GM10248 (cell line): Measurements from ENCODE around the gene DNMT3A.

Experiments used
- CTCF ChIA-PET: fragments of 300-600 bp; sonication (Branson Sonifier 250); formaldehyde crosslinking; extraction: SDS; loops from one replicate; lab custom pipeline; 2021; ENCODE audit warnings: antibody characterized with exemption; lab: Yijun Ruan, JAX
- POLR2A ChIA-PET: fragments of 350-650 bp; sonication (Branson Sonifier 250); formaldehyde crosslinking; extraction: SDS; loops from one replicate; lab custom pipeline; 2020; ENCODE audit warnings: antibody characterized with exemption; lab: Yijun Ruan, JAX
- DNase-seq: peaks from one replicate; pipeline ENCODE4 v3.0.0; 2012; ENCODE audit errors: extremely low spot score
- TF ChIP-seq, protein P1 (sequence below): IDR thresholded peaks from 2 replicates; pipeline ENCODE4 v1.5.1; 2012; ENCODE audit warnings: mild to moderate bottlenecking, low read depth; ENCODE audit errors: extremely low read depth, missing control alignments, control extremely low read depth

Gene DNMT3A

DNA sequence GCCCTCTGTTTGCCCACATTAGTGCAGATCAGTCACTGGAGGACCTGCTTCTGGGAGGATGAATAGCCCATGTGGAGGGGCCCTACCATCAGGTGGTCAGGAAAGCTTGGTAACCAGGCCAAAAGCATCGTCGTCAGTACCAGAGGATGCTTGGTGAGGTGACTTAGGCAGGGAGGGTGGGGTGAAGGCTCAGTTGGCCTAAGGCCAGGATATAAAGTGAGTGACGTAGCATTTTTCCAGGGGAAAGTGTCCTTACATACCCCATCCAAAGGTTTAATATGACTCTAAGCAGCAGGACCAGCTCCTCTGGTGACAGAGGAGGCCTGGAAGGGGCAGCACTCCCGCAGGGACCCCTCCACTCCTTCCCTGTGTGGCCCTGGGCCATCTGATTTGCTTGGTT is 27.7 kb upstream of the DNMT3A start:
- ChIA-PET CTCF (interaction anchor here (1.0 to 1.4 kb wide), 3 partner anchors 17 to 38 kb away, joined by 3 to 5 read pairs (median 3); no protein-coding TSS in a partner anchor), POLR2A (no interaction called here)
- DNase-seq = no peak
- TF ChIP-seq, protein P1, sequence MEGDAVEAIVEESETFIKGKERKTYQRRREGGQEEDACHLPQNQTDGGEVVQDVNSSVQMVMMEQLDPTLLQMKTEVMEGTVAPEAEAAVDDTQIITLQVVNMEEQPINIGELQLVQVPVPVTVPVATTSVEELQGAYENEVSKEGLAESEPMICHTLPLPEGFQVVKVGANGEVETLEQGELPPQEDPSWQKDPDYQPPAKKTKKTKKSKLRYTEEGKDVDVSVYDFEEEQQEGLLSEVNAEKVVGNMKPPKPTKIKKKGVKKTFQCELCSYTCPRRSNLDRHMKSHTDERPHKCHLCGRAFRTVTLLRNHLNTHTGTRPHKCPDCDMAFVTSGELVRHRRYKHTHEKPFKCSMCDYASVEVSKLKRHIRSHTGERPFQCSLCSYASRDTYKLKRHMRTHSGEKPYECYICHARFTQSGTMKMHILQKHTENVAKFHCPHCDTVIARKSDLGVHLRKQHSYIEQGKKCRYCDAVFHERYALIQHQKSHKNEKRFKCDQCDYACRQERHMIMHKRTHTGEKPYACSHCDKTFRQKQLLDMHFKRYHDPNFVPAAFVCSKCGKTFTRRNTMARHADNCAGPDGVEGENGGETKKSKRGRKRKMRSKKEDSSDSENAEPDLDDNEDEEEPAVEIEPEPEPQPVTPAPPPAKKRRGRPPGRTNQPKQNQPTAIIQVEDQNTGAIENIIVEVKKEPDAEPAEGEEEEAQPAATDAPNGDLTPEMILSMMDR = no peak

DNA sequence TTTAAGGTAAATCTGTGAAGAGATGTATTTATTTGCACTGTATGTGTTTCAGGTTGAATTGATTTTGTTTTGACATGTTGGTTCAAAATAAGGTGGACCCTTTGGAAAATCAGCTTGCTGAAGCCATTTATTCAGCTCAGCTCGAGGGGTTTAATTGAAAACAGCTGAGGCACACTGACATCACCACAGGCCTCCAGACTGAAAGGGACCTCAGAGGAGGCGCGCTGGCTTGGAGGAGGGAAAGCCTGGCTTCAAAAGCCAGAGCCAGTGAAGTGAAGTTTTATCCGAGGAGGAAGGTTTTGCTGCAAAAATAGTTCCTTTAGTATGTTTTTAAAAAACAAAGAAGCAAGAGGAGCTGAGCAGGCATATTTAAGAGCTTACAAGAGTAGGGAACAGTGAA is 26.9 kb upstream of the DNMT3A start:
- no peak for DNase-seq
- TF ChIP-seq, protein P1 = no peak
- ChIA-PET CTCF (interaction anchor here (1.1 to 5.2 kb wide), 4 partner anchors 9 to 132 kb away, joined by 3 to 70 read pairs (median 4); no protein-coding TSS in a partner anchor), POLR2A (no interaction called here)

DNA sequence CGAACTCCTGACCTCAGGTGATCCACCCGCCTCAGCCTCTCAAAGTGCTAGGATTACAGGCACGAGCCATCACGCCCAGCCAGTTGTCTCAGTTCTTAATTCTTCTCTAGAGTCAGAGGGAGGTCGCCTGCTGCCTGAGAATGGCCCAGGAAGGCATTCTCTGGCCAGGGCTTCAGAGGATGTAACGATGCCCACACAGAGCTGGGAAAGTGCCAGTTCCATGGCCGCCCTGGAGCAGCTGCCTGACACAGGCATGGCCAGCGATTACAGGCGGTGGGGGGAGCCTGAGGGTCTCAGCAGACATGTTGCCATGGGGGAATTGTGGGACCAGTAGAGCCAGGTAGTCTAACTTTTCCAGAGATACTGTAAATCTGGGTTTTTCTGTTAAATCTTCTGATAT is 25.6 kb upstream of the DNMT3A start:
- TF ChIP-seq, protein P1 = no peak
- ChIA-PET CTCF (interaction anchor here (5.2 kb wide), 1 partner anchor 10 kb away, joined by 70 read pairs; no protein-coding TSS in a partner anchor), POLR2A (no interaction called here)
- no peak for DNase-seq

DNA sequence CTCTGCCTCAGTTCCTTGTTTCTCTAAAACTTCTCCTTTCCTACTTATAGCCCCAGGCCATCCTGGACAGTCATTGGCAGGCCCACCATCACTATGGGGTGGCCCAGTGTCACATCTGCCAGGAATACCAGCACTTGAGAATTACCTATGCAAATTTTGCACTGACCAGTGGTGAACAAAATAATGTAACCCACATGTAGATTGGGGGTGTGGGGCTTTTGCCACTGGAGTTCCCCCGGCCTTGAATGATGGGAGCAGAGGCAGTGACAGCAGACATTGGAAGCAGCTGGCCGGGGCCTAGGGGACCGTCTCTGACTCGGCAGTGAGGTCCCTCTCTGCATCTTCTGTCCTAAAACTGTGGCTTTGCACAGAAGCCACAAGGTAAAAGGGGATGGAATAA is 24.9 kb upstream of the DNMT3A start:
- POLR2A ChIA-PET = no interaction called here
- CTCF ChIA-PET = interaction anchor here (0.9 to 5.2 kb wide), 2 partner anchors 11 to 18 kb away, joined by 3 to 70 read pairs; no protein-coding TSS in a partner anchor

DNA sequence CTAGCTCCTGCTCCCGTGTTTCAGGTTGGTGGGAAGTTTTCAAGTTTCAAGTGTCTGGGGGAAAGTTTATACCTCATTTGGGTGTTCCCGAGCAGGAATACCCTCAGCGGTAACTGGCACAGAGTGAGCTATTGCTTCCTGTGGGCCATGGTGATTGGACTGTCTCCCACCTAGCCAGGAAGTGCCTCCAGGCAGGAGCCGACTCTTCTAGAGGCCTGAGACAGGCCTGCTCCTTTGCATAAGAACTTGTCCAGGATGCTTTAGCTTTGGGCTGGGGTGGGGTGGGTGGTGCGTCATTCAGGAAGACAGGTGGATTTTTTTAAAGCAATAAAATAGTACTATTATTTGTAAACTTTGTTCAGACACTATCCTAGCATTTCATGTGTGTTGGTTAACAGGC is 23.5 kb upstream of the DNMT3A start:
- ChIA-PET CTCF (interaction anchor here (0.7 to 5.2 kb wide), 5 partner anchors 11 to 64 kb away, joined by 3 to 70 read pairs (median 3); partner anchors contain the start of gene DNMT3A), POLR2A (interaction anchor here (0.5 to 1.1 kb wide), 4 partner anchors 11 to 380 kb away, joined by 3 read pairs; no protein-coding TSS in a partner anchor)
- TF ChIP-seq, protein P1 = no peak
- no peak for DNase-seq

More for the DNA sequence above, 24.9 kb upstream of the DNMT3A start:
- DNase-seq = peak; percentile 46
- TF ChIP-seq, protein P1 = no peak

DNA sequence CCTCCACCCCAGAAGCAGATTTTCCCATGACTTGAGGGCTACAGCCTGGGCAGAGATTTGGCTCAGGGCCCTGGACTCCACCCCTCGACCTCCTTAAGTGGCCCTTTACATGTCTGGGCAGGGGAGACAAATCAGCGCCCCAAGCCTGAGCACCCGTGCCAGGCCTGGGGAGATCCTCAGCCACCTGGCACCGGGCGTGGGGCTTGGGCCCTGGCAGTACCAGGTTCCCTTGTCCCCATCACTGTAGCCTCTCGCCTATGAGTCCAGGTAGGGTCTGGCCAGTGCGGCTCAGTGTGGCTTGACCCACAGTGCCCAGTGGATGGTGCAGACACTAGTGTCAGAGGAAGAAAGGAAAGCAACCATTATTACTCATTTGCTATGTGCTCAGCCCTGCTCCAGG is 22.0 kb upstream of the DNMT3A start:
- TF ChIP-seq, protein P1 = no peak
- CTCF ChIA-PET = interaction anchor here (1.0 to 5.2 kb wide), 5 partner anchors 8 to 77 kb away, joined by 3 to 70 read pairs (median 46); no protein-coding TSS in a partner anchor
- no peak for DNase-seq
- POLR2A ChIA-PET = interaction anchor here (0.6 to 1.4 kb wide), 2 partner anchors 8 to 17 kb away, joined by 4 to 11 read pairs; no protein-coding TSS in a partner anchor
